ENCODE data around the gene MSI2. TPM values are rescaled to one million over a fixed set of nuclear protein-coding genes. Genes with fewer than 3 reads are reported as not detected.

The MSI2 gene
- total and polyA plus RNA-seq, 2 experiments from 2014 or later, result 15.7 to 76.4 TPM

GRCh38 chr17:57226793-57227192, 29.5 kb upstream of the MSI2 start:
- Histone ChIP-seq H3K9me3 (ENCODE audit: low read depth) (no peaks in the 10 kb centered on the region), H3K27ac (no peak overlapping the region), H3K36me3 (no peaks in the 10 kb centered on the region), H3K4me3 (no peak overlapping the region), H3K4me1 (ENCODE audit: low read depth) (no peaks in the 10 kb centered on the region), H3K27me3 (no peaks in the 10 kb centered on the region)
- no peak for TF ChIP-seq CTCF (IDR thresholded peaks at IDR 0.05; ENCODE audit: low read depth, low read length)
- DNase-seq (ENCODE audit: low read depth in 1 of 2, low spot score in 1 of 2), result no peak

- Histone ChIP-seq H3K27me3 (no peaks in the 10 kb centered on the region), H3K4me3 (no peak overlapping the region), H3K9me3 (ENCODE audit: low read depth) (no peaks in the 10 kb centered on the region), H3K4me1 (ENCODE audit: low read depth) (no peaks in the 10 kb centered on the region), H3K36me3 (no peaks in the 10 kb centered on the region), H3K27ac (no peak overlapping the region)
- no peak for TF ChIP-seq CTCF (IDR thresholded peaks at IDR 0.05; ENCODE audit: low read depth, low read length)
- no peak for DNase-seq (ENCODE audit: low read depth in 1 of 2, low spot score in 1 of 2)
Measured at GRCh38 chr17:57228911-57229310, 27.4 kb upstream of the MSI2 start.

GRCh38 chr17:57234061-57234738, 22.1 kb upstream of the MSI2 start:
- no peak for DNase-seq (ENCODE audit: low read depth in 1 of 2, low spot score in 1 of 2)
- no peaks in the 10 kb centered on the region for H3K4me1 ChIP-seq (ENCODE audit: low read depth)
- H3K27ac ChIP-seq, result no peak overlapping the region
- H3K4me3 ChIP-seq, result no peak overlapping the region
- H3K27me3 ChIP-seq, result no peaks in the 10 kb centered on the region
- no peak for TF ChIP-seq CTCF (IDR thresholded peaks at IDR 0.05; ENCODE audit: low read depth, low read length)
- no peaks in the 10 kb centered on the region for H3K9me3 ChIP-seq (ENCODE audit: low read depth)
- no peaks in the 10 kb centered on the region for H3K36me3 ChIP-seq

GRCh38 chr17:57234739-57235092, 21.6 kb upstream of the MSI2 start:
- H3K27ac ChIP-seq, result no peak overlapping the region
- no peak for DNase-seq (ENCODE audit: low read depth in 1 of 2, low spot score in 1 of 2)
- H3K27me3 ChIP-seq, result no peaks in the 10 kb centered on the region
- no peak for TF ChIP-seq CTCF (IDR thresholded peaks at IDR 0.05; ENCODE audit: low read depth, low read length)
- no peaks in the 10 kb centered on the region for H3K9me3 ChIP-seq (ENCODE audit: low read depth)
- H3K36me3 ChIP-seq, result no peaks in the 10 kb centered on the region
- no peak overlapping the region for H3K4me3 ChIP-seq
- H3K4me1 ChIP-seq (ENCODE audit: low read depth), result no peaks in the 10 kb centered on the region

- DNase-seq (ENCODE audit: low read depth in 1 of 2, low spot score in 1 of 2), result no peak
- no peaks in the 10 kb centered on the region for H3K27me3 ChIP-seq
- no peak overlapping the region for H3K27ac ChIP-seq
- H3K9me3 ChIP-seq (ENCODE audit: low read depth), result no peaks in the 10 kb centered on the region
- no peaks in the 10 kb centered on the region for H3K36me3 ChIP-seq
- H3K4me3 ChIP-seq, result no peak overlapping the region
- no peak for TF ChIP-seq CTCF (IDR thresholded peaks at IDR 0.05; ENCODE audit: low read depth, low read length)
- H3K4me1 ChIP-seq (ENCODE audit: low read depth), result no peaks in the 10 kb centered on the region
Measured at GRCh38 chr17:57235124-57235523, 21.2 kb upstream of the MSI2 start.
